ENCODE data around the gene FXYD5. TPM values are rescaled to one million over a fixed set of nuclear protein-coding genes. Genes with fewer than 3 reads are reported as not detected.

The FXYD5 gene
- total and polyA plus RNA-seq, 9 of the 15 experiments (the other 6 are each of a cell fraction or from before 2014, with no cell fraction given), result 104 to 537 (median 174) TPM

GRCh38 chr19:35133826-35134225 lies 20.7 kb upstream of the FXYD5 start:
- no TSS peak for BruUV-seq (replicated peaks)
- in situ Hi-C loops (cut with MboI), result loop anchor here (10.0 kb wide), 1 partner anchor 299 kb away; no protein-coding TSS in a partner anchor
- H3K9me1 ChIP-seq (ENCODE audit: control insufficient read depth, insufficient read depth, low read length), result no peaks in the 10 kb centered on the region
- FAIRE-seq (no peak), ATAC-seq (no peak), DNase-seq (ENCODE audit: extremely low read depth in 1 of 4, low spot score in 3 of 4) (no peak)
- H3K9ac ChIP-seq (ENCODE audit: insufficient read depth in 1 of 2, low read depth in 2 of 2, low read length in 2 of 2), result no peak overlapping the region
- H3K9me3 ChIP-seq (replicated peaks; ENCODE audit: control insufficient read depth, insufficient read depth, low read depth, low read length), result no peaks in the 10 kb centered on the region
- H3K4me3 ChIP-seq, result no peak overlapping the region
- TF ChIP-seq NR2F6 (CRISPR knock-in tag; IDR thresholded peaks at IDR 0.05), result no peak
- no peak for TF ChIP-seq ZNF146 (CRISPR knock-in tag; IDR thresholded peaks at IDR 0.05; ENCODE audit: unreplicated experiment)
- no peak for TF ChIP-seq RBM15 (IDR thresholded peaks at IDR 0.05; ENCODE audit: insufficient read depth, low read length)
- no peak for TF ChIP-seq TEAD1 (CRISPR knock-in tag; IDR thresholded peaks at IDR 0.05)
- TF ChIP-seq ZNF407 (IDR thresholded peaks at IDR 0.05; ENCODE audit: low read depth), result no peak
- no peak for TF ChIP-seq EP300 (IDR thresholded peaks at IDR 0.05; ENCODE audit: low read length)
- TF ChIP-seq VEZF1 (CRISPR knock-in tag; IDR thresholded peaks at IDR 0.05), result no peak
- TF ChIP-seq SMARCA4 (IDR thresholded peaks at IDR 0.05), result no peak
- TF ChIP-seq CREB3 (tag; conservative IDR thresholded peaks at IDR 0.05; ENCODE audit: low read depth), result no peak
- no peak for TF ChIP-seq ZNF311 (CRISPR knock-in tag; IDR thresholded peaks at IDR 0.05)
- TF ChIP-seq CBFA2T3 (IDR thresholded peaks at IDR 0.05), result no peak
- peaks cover 2 to 29% of the 10 kb centered on the region in 2 experiments; a peak in 3 of 5 replicates for H3K27me3 ChIP-seq (ENCODE audit: control insufficient read depth in 2 of 2, insufficient read depth in 2 of 2, low read length in 2 of 2)
- no peak overlapping the region for H2AFZ ChIP-seq (ENCODE audit: low read depth, low read length)
- ChIA-PET POLR2A (interaction anchor here (0.6 to 1.5 kb wide), 4 partner anchors 75 to 361 kb away, joined by 3 read pairs; partner anchors contain the start of gene ZNF599), CTCF (ENCODE audit: low intra/inter-chr PET ratio) (no interaction called here)
- no peak overlapping the region for H3K27ac ChIP-seq (ENCODE audit: extremely low read depth, low read depth, low read length)
- WGBS (ENCODE audit: insufficient coverage, low coverage, missing lambda C conversion rate), result 5% methylated on average over 11 of the region's 11 CpGs
- H3K79me2 ChIP-seq (ENCODE audit: control insufficient read depth, insufficient read depth, low read length), result no peaks in the 10 kb centered on the region
- H3K4me2 ChIP-seq (ENCODE audit: insufficient read depth, low read length), result no peak overlapping the region
- intact Hi-C loops (cut with micrococcal nuclease), result loop anchor here (2.0 kb wide), 1 partner anchor 295 kb away; no protein-coding TSS in a partner anchor
- H4K20me1 ChIP-seq (replicated peaks; ENCODE audit: control insufficient read depth, insufficient read depth, low read length), result 0 out of 2 replicates have a peak, but pooled peaks cover 4% of the 10 kb centered on the region
- H3K4me1 ChIP-seq (replicated peaks in 1 of 2; ENCODE audit: control insufficient read depth in 2 of 2, insufficient read depth in 2 of 2, low read length in 2 of 2), result peaks cover 3 to 24% of the 10 kb centered on the region in 2 experiments; a peak in 3 of 5 replicates
- H3K36me3 ChIP-seq (ENCODE audit: control insufficient read depth, insufficient read depth, low read length), result no peaks in the 10 kb centered on the region
